HG03039 (cell line): ENCODE results near the gene TCF15.

ENCODE experiments used
- ATAC-seq: cut with Tn5 transposase; IDR thresholded peaks from one replicate; pipeline ENCODE4 v1.9.1; 2021; ENCODE audit warnings: mild to moderate bottlenecking, moderate library complexity; ENCODE audit not compliant: unreplicated experiment

TCF15 gene, protein sequence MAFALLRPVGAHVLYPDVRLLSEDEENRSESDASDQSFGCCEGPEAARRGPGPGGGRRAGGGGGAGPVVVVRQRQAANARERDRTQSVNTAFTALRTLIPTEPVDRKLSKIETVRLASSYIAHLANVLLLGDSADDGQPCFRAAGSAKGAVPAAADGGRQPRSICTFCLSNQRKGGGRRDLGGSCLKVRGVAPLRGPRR

DNA sequence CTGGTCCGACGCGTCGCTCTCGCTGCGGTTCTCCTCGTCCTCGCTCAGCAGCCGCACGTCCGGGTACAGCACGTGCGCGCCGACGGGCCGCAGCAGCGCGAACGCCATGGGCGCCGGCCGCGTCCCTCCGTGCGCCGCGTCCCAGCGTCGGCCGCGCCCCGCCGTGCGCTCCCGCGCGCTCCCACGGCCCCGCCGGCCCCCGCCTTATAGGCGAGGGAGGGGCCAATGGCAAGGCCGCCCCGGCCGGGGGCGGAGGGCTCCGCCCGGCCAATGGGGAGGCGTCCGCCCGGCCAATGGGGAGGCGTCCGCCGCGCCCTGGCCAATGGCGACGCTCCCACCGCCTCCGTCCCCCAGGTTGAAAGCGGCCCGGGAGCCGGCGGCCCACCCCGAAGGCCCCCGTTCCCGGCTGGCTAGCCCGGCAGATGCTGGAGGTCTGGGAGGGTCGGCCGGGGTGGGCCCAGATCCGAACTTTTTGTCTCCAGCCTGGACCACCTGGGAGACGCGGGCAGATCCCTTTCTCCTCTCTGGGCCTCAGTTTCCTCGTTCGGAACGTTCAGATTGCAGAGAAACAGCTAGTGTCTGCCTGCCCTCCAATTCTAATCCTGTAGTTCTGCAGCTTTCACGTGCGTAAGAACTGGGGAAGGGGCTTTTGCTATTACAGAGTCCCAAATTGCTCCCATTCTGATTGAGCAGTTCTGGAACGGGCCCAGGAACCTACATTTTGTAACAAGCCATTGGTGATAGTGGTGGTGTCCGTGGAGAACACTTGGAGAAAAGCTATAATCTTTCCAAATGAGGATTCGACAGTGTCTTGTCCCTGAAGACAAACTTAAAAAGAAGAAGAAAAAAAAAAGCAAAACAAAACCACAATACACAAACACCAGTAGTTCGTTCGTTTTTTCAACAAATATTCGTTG lies at the start of gene TCF15:
Gene TCF15, minus strand, starts transcription at position 180 of the 917 bp plus-strand sequence. Its CDS starts 72 bp downstream, at position 108.
- no peak for ATAC-seq

DNA sequence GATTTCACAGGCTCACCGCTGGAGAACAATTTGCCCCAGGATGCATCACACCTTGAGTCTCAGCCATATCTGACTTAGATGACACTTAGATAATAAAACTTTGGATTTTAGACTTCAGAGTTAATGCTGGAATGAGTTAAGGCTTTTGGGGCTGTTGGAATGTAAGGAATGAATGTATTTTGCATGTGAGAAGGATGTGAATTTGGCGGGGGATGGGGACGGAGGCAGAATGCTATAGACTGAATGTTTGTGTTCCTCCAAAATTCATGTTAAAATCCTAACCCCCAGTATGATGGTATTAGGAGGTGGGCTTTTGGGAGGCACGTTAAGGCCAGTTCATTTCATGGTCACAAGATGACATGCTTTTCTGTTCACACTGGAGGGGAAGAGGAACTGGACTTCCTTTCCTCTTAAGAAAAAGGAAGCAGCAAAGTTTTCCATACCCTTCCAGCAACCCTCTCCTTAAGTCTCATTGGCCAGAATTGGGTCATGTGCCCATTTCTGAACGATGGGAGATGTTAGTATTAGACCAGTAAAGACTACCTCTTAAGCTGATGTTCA lies 48.7 kb upstream of the TCF15 start:
- ATAC-seq, result no peak

DNA sequence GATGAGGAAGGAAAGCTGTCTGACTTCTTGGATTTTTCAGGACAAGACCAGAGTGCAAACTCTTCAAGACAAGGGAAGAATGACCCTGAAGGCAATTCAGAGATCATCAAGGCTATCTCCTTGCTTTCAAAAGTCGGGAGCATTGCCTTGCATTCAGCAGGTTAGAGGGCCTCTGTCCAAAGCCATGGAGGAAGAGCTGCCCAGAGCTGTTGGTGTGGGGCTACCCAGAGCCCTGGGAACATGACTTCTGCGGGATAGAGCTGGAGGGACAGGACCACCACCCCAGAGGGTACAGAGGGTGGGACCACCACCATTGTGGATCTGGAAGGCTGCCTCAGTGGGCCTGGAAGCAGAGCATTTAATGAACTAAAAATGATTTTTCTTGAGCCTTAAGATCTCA lies 48.1 kb upstream of the TCF15 start:
- ATAC-seq, result no peak

DNA sequence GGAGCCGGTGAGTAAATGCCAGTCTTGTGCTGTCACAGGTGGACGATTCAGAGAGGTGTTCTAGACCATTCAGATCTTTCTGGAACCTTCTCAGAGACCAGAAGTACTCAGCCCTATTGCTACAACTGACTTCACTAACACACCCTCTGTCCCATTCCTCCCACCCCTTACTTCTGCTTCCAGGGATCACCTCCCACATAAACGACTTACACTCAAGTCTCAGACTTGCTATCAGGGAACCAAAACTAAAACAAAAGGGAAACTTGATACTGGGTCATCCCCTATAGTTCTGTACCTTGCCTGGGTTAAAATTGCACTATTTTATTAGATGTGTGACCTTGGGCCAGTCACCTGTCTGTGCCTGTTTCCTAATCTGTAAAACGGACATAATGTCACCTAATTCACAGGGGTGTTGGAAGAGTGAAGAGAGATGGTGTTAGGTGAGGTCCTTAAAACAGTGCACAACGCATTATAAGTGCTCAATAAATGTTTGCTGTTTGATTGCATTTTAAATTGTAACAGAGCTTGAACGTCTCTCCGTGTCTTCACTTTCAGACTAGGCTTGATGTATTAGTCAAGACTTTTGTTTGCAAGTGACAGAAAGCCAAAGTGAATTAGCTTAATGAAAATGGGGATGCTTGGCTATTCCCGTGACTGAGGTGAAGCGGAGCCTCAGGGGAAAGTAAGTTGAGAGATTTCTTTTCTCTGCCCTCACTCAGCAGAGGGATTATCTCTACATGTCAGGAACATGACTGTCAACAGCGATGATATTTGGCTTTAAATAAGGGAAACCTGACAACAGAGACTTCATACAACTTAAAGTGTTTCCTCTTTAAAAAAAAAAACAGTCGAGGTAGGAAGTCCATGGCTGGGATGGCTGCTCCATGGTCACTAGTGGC lies 45.9 kb upstream of the TCF15 start:
- ATAC-seq, result no peak

DNA sequence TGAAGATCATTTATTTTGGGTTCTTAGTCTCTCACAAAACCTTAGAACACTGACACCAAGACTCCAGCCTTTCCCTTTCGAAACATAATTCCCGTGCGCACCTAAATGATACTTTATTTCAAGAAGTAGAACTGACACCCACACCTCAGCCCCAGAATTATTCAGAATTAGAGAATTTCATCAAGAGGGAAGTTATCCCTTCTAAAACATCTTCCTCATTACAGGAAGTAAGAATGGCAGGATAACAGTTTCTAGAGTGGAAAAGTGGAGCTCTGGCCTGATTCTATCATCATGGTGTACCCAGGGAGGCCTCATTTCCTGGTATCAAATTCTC lies 44.3 kb upstream of the TCF15 start:
- ATAC-seq, result no peak

DNA sequence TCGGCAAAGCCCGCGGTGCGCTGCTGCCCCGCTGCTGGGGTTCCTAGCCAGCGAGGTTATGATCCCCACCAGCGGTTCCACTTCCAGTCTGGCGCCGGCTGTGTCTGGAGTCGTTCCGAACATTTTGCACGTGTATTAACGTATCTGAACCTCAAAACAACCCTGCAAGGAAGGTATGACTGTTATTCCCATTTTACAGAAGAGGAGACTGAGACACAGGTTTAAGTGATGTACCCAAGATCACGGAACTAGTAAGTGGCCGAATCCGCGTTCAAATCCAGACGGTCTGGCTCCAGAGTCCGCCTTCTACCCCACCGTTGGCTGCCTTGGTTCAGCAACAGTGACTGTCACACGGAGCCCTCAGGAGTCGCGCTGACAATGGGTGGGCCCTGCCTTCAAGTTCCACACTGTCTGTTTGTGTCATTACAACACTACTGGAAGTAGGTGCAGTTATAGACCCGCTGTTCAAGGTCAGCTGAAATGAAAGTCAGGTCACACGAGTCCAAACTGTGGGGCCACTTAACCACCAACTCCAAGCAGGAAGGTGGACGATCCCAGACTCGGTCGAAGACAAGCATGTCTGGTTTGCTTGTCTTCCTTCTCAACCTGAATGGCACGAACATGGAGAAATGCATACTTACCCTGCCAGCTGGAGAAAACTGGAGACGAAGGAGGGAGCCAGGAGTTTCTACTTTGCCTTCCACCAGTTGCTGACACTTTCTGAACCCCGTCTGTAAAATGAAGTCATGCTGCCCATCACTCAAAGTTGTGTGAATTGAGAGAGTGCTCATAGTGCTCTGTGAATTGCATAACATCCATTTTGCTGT lies 43.7 kb upstream of the TCF15 start:
- ATAC-seq, result no peak

DNA sequence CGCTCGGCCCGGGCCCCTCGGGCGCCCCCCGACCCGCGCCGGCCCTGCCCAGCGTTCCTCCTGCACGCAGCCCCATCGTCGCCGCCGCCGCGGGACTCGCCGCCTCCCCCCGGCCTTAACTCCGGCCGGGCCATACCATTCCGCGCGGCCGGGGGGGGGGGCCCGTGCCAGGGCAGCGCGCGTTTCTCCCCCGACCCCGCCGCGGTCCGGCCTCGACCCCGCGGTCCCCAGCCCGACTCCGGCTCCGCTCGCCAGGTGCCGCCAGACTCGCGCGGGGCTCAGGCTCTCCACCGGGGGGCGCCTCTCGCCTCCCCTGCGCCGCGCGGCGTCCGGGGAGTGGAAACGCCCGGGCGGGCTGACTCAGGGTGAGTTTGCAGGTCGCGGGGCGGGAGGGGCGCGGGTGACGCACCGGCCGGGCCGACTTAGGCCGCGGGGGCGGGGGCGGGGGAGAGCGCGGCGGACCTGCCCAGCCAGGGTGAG lies 43.0 kb upstream of the TCF15 start, which contains the start of gene SRXN1:
Gene SRXN1, minus strand, starts transcription at position 91 of the 480 bp plus-strand sequence. Its CDS starts 15 bp downstream, at position 76.
- ATAC-seq, result peak; percentile 83

DNA sequence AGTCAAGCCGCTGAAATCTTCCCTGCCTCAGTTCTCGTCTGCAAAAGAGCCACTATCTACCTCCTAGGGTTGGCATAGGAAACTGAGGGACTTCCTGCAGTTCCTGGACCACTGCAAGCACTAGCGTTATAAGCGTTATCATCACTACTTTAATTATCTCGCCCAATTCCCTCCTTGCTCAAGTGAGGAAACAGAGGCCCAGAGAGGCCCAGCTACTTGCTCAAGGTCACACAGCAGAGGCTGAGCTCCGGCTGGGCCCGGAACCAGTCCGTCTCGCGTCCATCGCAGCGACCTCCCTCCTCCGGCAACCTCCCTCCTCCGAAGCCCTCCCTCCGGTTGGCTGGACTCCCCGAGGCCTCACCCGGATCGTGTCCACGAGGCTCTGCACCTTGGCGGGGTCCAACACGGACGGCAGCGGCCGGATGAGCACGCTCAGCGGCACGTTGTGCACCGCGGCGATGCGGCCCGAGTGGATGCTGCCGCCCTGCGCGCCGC lies 42.6 kb upstream of the TCF15 start:
- no peak for ATAC-seq

DNA sequence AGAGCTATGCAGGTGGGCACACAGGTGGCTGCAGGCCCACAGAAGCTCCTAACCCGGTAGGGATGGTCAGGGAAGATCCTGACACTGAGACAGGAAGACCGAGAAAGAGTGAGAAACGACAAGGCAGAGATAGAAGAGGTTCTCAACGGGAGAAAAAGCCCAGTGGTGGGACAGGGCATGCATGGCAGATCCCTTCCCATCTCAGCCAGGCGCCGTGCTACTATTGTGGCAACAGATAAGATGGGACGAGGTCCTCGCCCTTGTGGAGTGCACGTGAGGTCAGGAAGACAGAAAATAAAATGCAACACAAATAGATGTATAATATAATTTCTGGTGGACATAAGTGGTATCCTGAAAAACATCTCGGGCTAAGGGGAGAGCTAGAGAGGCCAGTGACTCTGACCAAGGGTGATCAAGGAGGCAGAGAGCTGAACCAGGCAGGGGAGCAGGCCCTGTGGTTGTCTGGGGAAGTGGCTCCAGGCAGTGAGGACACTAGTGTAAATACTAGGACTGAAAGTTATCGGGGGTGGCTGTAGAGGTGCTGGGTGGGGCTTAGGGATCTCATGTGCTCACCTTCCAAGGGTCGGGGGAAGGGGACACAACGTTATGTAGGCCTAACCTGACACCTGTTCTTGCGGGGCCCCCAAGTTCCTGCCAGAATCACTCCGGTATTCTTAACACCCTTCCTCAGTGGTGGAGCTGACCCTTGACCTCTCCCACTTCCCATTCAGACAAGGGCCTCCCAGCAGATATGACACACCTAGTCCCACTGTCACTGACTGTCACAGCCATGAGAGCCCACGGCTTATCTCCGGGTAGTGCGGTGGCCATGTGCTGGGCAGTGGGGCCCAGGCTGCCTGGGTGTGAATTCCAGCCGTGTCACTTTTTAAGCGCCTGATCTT lies 41.9 kb upstream of the TCF15 start:
- no peak for ATAC-seq

DNA sequence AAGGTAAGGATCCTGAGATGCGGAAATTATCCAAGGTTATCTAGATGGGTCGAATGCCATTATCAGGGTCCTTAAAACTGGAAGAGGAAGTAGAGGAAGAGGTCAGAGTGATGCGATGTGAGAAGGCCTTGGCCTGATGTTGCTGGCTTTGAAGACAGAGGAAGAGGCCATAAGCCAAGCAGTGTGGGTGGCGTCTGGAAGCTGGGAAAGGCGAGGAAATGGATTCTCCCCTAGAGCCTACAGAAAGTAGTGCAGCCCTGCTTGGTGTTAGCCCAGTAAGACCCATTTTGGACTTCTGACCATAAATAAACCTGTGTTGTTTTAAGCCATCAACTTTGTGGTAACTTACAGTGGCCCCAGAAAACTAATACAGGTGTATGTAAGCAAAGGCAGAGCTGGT lies 40.8 kb upstream of the TCF15 start:
- ATAC-seq, result no peak

DNA sequence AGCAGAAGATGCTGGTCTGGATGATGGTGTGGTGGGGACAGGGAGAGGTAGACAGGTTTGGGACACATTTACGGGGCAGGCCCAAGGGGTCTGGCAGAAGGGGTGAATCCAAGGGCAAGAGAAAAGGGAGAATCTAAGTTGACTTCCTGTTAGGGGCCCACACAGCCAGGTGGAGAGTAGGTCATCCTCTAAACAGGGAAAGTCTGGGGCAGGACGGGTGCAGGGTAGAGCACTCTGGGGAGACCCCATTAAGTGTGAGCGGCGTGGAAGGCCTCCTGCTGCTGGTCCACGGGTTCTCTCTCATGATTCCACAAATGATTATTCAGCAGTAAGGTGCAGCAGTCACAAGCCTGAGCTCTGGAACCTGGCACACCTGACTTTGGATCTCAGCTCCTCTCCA lies 40.2 kb upstream of the TCF15 start:
- no peak for ATAC-seq

DNA sequence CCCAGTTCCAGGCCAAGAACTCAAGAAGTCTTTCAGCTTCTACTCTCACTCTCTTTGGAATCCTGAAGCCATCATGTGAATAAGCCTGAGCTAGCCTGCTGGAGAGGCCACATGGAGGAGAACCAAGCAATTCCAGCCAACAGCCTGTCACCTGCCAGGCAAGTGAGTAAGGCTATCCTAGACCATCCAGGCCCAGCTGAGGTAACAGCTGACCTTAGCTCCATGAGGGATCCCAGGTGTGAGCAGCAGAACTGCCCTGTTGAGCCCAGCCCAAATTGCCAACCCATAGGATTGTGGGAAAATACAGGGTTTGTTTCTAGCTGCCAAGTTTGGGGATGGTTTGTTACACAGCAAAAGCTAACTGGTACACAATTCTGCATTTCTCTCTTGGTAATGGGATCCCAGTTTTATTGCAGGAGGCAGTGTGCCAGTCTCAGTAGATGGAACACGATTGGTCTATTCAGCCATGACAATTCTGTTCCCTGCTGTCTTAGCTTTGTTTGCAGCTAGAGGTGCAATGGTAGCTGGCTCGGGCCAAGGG lies 37.4 kb upstream of the TCF15 start:
- ATAC-seq, result no peak

DNA sequence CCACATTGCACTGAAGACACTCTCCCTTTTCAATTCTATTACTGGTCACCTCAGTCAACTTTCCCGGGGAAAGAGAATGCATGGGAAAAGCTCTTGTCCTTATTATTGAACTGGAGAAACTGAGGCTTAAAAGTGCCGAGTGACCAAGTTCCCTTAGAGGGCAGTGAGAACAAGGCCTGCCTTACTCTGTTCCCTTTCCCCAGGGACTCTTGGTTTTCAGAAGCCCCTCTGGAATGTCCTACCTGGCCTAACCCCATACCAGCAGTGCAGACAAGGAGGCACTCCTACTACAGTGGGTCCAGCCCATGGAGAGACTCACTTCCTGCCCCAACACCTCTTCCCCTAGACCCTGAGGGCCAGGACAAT lies 36.7 kb upstream of the TCF15 start:
- ATAC-seq, result no peak

DNA sequence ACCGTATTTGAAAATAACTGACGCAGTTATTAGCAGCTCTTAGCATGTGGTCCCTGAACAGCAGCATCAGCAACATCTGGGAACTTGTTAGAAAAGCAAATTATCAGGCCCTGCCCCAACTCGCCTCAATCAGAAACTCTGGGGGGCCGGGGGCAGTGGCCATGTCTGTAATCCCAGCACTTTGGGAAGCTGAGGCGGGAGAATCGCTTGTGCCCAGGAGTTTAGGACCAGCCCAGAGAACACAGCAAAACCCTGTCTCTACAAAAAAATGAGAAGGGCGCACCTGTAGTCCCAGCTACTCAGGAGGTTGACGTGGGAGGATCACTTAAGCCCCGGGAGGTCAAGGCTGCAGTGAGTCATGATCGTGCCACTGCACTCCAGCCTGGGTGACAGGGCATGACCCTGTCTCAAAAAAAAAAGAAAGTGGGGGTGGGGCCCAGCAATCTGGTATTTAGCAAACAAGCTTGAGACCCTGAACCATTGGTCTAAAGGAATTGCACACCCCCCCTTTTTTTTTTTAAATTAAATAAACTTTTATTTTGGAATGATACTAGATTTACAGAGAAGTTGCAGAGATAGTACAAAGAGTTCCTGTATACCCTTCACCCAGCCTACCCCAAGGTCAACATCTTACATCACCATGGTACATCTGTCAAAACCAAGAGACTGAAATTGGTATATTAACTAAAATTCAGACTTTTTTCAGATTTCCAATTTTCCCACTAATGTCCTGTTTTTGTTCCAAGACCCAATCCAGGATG lies 36.2 kb upstream of the TCF15 start:
- no peak for ATAC-seq

DNA sequence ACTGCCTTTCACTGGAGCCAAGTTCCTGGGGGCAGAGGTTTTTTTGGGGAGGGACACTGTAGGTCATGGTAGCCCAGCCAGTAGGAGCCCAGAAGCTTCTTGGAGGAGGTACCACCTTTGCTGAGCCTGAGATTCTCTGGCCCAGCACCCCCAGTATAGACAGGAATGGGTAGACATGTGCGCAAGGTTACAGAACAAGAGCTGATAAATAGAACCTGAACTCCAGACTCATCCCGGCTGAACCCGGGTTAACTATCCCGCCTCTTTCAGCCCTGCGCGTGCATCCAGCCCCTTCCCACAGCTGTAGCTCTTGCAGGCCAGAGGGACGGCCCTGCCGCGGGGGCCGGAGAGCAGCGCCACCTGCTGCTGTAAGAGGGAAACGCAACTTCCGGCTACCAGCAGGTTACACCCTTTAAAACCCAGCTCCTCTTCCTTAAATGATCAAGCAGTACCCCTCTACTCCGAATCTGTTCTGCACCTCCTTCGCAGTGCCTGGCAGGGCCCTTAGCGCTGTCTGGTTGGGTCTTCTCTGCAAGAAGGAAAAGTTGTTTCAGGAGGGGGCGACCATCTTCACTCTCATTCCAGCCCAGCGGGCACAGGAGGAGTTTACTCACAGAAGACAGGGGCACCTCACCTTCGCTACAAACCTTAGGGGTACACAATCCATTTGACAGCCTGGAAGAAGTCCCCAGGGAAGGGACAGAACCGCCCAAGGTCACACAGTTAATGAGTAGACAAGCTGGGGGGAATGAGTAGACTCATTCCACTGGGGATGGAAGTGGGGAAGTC lies 35.4 kb upstream of the TCF15 start:
- no peak for ATAC-seq

DNA sequence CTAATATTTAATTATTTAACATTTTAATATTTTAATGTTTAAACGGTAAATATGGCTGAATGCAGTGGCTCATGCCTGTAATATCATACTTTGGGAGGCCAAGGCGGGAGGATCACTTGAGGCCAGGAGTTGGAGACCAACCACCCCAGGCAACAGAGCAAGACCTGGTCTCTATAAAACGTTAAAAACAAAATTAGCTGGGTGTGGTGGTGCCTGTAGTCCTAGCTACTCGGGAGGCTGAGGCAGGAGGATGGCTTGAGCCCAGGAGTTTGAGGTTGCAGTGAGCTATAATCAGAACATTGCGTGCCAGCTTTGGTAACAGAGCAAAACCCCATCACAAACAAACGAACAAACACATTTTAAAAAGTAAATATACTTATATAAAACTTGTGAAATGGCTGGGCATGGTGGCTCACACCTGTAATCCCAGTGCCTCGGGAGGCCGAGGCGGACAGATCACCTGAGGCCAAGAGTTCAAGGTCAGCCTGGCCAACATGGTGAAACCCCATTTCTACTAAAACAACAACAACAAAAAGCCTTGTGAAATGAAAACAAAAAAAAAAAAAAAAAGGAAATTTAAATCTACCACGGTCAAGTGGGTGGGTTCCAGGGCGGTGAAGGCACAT lies 34.7 kb upstream of the TCF15 start:
- no peak for ATAC-seq
